ENCODE results near the gene GON4L.
"Not testable (repeated sequence)": the region's sequence is repeated elsewhere in the genome, so short reads cannot be mapped to it uniquely, and the experiment has no call there.

Gene GON4L

DNA sequence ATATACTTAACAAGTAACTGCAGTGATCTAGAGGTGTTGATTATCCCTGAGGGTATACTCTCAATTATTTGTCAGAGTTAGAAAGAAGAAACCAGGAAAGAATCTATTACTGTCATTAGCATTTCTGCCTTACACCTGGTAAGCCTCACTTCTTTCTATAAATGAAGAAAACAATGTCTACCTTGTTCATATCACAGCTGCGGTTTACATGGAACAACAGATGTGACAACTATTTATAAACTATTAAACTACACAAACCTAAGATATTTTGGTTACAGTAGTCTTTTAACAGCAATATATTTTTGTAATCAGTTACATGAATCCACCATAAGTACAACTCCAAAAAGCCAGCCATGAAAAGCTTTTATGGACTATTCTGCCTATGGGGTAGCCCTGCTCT is 40.7 kb downstream of the GON4L start:
- DNase-seq (ENCODE audit: low read depth), result no peak

DNA sequence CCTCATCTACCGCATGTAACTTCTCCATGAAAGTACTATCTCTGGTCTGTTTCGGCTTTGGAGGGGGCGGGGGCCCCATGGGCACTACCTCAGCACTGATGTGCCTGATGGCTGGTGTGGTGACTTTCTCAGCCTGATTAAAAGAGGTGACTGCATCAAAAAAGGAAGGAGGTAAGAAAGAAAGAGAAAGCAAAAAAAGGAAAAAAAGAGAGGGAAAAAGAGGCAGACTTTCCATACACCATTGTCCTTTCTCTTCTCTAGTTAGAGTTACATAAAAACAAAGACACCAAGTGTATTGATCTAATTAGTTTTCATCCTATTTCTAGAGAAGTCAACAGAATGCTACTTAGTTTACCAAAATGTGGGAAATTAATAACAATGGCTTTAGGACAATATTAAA is 43.3 kb downstream of the GON4L start:
- no peak for DNase-seq (ENCODE audit: low read depth)

DNA sequence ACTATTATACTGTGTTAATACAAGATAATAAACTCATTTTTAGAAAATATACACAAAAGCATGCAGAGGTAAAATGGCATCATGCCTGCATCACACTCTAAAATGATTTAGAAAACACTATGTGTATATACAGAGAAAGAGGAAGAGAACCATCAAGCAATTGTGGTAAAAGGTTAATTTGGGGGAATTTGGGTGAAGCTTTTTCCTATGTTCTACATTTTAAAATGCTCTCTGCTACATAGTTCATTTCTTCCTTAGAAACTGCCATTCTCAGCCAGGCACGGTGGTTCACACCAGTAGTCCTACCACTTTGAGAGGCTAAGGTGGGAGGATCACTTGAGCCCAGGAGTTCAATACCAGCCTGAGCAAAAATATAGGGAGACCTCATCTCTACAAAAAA is 44.1 kb downstream of the GON4L start:
- DNase-seq (ENCODE audit: low read depth), result no peak

DNA sequence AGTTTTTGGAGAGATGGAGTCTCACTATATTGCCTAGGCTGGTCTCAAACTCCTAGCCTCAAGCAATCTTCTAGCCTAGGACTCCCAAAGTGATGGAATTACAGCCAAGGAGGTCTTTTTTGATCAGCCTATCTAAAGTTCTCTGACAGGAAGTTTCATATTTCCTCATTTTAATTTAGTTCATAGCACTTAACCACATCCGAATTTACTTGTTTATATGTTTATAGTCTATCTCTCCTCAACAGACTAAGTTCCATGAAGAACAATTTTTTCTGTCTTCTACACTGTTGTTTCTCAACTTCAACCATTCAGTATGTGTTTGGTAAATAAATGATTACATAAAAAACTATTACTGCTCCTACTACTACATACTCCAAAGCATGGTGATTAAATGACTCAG is 47.9 kb downstream of the GON4L start:
- no peak for DNase-seq (ENCODE audit: low read depth)

DNA sequence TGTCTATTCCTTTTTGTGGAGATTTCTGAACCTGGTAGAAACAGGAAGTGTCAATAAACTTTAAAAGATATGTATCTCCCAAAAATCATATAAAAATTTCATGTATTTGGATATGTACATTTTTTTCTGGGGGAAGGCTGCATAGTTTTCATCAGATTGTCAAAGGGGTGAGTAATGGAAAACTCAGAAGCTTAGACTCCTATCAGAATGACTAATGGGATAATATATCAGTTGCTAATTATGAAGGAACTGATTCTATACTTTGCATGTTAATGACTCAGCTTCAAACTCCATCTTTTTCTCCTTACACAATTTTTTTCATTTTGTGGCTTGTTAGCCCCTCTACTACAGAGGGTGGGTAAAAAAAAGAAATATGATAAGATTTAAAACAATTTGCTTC is 55.9 kb downstream of the GON4L start:
- peak; percentile 5 for DNase-seq (ENCODE audit: low read depth)

DNA sequence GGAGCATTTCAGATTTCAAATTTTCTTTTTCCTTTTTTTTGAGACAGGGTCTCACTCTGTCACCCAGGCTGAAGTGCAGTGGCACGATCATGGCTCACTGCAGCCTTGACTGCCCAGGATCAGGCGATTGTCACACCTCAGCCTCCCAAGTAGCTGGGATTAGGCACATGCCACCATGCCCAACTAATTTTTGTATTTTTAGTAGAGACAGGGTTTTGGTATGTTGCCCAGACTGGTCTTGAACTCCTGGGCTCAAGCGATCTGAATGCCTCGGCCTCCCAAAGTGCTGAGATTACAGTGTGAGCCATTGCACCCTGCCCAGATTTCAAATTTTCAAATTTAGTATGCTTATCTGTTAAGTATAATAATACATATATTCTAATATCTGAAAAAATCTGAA is 61.4 kb downstream of the GON4L start:
- not testable (repeated sequence) for DNase-seq (ENCODE audit: low read depth)

DNA sequence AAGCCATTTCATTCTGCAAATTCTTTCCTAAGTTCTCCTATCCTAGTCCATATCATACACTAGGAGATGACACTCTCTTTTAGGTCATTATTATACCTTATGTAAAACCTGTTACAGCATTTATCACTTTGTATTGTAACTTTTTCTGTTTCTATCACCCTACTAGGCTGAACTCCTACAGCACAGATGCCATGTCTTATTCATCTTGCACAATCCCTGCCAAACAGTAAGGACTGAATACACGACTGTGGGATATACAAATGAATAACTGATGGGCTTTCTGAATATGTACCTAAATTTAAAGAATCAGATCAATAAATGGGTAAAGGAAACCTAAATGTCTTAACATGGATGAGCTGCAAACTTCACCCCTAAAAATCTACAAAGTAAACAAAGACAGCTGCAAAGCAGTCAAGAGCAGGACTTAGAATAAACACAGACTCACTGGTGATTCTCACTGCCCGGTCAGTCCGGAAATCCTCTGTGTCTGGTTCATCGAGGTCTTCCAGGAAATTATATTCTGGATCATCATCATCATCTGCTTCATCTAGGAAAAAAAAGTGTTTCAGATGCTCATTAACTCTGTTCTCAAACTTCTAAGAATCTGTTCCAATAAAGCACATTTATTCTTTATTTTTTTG is 62.3 kb downstream of the GON4L start:
- DNase-seq (ENCODE audit: low read depth), result no peak

DNA sequence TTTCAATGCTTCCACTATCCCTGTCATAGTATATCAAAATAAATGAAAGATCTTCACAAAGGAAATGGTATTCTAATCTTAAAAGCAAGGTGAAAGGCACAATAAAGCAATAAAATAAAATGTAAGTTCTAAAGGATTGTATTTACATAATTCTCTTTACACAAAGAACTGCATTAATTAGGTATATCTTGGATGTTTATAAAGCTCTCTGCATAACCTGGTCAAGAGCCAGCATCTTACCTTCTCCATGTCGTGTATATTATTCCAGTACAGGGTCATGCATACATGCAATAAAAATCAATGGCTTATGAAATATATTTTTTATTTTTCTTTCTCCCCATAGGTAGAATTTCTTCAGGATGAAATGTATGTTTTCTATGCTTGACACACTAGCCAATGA is 63.8 kb downstream of the GON4L start:
- DNase-seq (ENCODE audit: low read depth), result no peak

DNA sequence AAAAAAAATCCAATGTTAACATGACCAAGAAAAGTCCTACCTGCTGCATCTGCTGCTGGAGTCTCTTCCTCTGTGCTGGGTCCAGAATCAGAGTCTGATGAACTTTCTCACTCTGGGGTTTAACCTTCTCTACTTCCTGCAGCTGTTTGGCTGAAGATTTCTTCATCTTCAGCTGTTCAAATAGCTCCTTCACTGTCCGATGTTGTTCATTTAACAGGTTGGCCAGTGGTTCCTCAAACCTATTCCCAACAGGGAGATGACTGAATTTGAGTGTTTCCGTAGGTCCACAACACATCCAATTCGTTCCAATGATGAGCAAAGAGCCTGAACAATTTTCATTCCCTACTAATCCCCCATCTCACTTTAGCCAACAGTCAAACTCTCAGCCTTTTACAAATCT is 79.4 kb downstream of the GON4L start:
- no peak for DNase-seq (ENCODE audit: low read depth)

DNA sequence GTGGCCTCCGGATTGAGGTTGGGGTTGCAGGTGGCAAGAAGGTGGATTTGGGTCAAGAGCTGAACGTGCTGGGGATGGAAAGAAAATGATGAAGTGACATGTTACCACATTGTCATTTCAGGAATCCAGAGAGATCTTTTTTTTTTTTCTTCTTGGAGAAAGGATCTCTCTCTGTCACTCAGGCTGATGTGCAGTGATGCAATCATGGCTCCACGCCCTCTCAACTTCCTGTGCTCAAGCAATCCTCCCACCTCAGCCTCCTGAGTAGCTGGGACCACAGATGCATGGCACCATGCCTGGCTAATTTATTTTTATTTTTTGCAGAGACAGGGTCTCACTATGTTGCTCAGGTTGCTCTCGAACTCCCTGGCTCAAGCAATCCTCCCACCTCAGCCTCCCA is 80.6 kb downstream of the GON4L start:
- DNase-seq (ENCODE audit: low read depth), result no peak

DNA sequence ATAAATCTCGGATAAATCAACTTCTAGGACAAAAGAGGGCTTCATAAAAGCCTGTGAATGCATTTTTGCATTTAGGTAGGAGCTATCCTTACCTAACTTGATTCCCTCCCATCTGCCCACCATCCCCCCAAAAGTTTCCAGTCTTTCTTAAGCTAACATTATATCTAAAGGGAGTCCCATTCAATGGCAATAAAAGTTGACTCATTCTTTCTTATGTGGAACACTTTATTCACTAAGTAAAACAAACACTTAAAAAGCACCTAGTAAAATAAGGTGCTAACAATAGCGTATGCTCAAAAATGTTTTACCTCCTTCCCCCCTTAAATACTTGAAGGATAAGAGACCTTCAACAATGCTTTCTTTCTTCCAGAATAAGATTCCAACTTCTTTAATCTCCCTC is 83.8 kb downstream of the GON4L start:
- no peak for DNase-seq (ENCODE audit: low read depth)

DNA sequence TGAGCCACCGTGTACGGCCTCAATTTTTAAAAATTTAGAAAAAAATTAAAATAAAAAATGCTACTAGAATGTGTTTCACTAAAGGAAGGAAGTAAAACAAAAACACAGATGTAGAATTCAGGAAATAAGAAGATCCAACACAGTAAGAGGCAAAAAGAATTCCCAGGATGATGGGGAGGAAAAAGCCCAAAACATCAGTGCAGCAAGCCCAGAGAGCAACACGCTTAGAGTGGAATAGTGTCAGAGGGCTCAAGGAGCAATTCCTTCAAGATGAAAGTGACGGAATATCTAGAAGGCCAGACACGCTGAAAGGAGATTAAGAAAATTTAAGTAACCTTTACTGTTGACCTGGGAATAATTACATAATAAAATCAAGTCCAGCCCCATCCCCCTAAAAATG is 87.8 kb downstream of the GON4L start:
- DNase-seq (ENCODE audit: low read depth), result no peak

DNA sequence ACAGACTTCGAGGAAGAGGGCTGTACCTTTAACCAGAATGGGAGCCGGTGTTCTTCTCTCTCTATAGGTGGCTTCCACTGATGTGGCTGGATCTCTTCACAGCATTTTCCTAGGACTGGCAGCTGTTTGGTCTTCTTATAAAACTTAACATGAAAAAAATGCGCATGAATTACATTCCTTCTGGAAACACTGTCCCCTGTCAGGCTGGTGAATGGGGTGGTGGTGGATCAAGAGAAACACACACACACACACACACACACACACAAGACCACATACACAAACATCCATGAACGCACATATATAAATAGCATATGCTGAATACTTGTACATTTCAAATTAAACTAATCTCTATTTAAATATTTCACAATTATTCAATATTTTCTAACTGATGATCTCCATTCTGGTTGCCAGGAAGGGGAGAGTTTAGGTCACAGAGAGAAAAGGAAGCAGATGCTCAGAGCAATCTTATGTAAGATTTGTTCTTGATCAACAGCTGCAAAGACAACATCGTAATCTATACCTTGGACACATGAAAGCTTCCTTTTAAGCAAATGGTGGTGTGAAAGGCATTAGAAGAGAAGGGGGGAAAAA is 89.5 kb downstream of the GON4L start:
- DNase-seq (ENCODE audit: low read depth), result not testable (repeated sequence)

DNA sequence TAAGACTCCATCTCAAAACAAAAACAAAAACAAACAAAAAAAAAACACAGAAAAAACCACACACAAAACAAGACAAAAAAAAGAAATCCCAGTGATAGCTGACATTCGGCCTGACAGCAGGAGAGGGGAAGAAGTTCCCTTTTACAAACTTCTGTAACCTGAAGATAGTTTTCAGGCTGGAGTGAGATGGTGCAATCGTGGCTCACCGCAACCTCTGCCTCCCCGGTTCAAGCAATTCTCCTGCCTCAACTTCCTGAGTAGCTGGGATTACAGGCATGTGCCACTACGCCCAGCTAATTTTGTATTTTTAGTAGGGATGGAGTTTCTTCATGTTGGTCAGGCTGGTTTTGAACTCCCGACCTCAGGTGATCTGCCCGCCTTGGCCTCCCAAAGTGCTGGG is 93.0 kb downstream of the GON4L start:
- DNase-seq (ENCODE audit: low read depth), result not testable (repeated sequence)

DNA sequence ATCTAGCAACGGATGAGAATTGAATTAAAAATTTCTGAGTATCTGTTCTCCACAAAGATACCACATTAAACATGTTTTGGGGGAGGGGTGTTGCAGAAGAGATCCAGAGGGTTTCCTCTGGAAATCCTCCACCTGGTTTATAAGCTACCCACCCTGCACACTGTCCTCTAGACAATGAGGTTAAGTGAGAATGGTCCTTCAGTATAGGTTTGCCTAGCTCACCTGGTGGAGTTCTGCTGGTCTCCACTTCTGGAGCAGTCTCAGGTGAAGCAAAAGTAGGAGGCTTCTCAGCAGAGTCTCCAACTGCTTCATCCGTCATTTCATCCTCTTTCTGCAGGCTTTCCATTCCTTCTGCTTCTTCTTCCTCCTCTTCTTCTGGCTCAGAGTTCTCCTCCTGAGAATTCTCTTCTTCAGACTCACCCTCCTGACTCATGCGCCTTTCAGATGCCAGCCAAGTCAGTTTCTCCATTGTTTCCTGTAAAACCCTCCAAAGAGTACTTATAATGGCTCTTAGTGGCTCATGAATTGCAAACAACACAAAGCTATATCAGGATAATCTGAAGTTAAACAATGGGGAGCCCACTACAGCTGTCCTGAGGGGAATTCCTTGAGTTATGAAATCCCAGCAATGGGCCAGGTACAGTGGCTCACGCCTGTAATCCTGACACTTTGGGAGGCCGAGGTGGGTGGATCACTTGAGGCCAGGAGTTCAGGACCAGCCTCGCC is 93.8 kb downstream of the GON4L start:
- DNase-seq (ENCODE audit: low read depth), result peak; percentile 80

DNA sequence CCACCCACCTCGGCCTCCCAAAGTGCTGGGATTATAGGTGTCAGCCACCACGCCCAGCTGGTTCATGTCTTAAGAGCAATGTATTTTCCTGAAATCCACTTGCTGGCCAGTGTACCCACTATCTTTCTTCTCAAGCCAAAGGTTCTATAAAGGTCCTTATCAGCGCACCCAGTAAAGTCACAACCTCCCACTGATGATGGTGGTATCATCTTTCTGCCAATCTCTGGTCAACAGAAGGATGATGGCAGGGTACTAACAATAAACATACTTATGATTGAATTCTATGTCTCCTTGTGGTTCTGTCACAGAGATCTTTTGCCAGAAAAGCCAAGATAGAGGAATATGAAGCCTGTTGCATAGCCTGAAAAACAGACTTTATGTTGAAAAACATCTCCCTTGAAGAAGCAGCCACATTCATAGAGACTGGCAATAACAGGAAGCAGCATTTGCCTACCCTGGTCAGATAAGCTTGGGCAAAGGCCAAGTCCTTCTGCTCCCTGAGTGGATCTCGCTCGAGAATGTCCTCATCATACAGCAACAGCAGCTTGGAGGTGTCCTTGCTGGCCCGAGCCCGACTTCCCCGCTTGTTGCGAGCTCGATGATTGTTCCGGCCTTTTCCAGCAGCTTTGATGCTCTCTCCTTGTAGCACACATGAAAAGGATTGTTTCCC is 95.1 kb downstream of the GON4L start:
- no peak for DNase-seq (ENCODE audit: low read depth)

DNA sequence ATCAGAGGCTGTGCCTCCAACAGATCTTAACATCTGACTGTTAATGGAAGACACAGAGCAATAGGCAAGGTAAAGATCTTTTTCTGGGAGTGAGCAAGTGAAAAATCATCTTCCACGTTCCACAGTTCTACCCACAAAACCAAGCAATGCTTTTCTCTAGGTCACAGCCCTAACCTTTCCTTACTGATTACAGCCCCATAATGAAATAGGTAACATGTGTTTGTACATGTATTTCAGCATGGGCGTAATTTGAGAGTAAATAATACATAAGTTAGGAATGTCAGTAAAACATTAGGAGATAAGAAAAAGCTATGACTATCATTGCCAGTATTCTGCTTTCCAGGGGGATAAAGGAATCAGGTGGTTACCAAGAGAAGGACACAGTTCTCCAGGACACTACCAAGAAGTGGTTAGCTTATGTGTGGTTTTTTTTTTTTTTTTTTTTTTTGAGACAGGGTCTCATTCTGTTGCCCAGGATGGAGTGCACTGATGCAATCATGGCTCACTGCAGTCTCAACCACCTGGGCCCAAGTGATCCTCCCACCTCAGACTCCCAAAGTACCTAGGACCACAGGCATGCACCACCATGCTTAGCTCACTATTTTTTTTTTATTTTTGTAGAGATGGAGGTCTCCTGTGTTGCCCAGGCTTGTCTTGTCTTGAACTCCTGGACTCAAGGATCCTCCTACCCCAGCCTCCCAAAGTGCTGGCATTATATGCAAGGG is 96.1 kb downstream of the GON4L start:
- no peak for DNase-seq (ENCODE audit: low read depth)

DNA sequence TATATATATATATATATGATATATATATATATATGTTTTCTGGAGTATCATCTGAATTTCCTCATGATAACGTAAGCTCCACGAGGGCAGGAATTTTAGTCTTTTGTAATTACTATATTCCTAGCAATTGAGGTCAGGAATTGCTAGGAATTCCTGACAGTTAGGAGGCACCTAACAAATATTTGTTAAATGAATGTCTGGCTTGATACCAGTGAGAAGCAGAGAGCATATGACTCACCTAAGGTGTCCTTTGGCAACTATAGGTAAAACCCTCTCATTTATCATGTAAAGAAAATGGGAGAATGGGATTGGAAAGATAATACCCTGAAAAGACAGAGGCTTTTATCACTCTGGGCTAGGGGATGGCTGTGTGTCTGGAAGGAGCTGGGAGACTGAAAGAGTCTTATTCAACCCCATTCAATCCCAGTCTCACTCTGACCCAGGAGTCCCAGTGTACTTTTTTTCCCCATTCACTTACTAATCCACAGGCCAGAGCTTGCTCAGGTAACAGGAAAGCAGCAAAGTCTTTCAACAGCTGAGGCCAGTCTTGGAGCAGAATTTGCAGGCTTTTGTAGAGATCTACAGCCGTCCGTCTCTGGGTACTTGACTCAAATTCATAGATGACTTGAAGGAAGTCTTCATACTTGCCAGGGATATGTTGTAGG is 96.9 kb downstream of the GON4L start:
- DNase-seq (ENCODE audit: low read depth), result no peak

DNA sequence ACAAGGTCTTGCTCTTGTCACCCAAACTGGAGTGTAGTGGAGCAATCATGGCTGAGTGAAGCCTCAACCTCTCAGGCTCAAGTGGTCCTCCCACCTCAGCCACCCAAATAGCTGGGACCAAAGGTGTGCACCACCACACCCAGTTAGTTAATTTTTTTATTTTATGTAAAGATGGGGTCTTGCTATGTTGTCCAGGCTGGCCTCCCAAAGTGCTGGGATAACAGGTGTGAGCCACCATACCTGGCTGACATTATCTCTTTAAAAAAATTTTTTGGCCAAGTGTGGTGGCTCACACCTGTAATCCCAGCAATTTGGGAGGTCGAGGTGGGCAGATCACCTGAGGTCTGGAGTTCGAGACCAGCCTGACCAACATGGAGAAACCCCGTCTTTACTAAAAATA is 98.0 kb downstream of the GON4L start:
- not testable (repeated sequence) for DNase-seq (ENCODE audit: low read depth)

DNA sequence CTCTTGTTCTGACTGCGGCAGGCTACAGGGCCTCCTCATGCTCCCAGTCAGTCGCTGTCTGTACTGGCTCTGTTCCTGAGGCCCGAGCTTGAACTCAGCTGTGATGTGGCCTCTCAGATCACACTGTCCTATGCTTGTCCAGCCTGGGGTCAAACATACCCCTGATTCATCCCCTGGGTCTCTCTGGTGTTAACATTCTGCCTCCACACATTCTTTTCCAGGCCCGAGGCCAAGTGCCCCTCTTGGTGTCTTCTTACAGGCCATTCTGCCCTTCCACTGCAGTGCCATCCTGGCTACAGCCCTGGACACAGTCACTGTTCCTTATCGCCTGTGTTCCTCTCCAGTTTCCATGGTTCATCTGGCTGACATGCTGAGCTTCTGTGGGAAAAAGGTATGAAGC is 108.9 kb downstream of the GON4L start:
- DNase-seq (ENCODE audit: low read depth), result not testable (repeated sequence)

DNA sequence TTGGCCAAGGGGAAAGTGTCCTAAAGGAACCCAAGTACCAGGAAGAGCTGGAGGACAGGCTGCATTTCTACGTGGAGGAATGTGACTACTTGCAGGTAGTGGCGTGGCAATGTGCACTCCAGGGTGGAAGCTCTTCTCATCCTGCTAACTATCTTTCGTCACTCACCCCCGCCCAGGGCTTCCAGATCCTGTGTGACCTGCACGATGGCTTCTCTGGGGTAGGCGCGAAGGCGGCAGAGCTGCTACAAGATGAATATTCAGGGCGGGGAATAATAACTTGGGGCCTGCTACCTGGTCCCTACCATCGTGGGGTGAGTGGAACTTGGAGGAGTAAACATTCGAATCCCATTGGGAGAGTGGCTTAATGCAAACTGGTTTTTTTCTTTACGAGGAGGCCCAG is 109.4 kb downstream of the GON4L start:
- DNase-seq (ENCODE audit: low read depth), result not testable (repeated sequence)

Measured in GM04503 (cell line).